Measurements from ENCODE around the gene OTUD7B.

DNA sequence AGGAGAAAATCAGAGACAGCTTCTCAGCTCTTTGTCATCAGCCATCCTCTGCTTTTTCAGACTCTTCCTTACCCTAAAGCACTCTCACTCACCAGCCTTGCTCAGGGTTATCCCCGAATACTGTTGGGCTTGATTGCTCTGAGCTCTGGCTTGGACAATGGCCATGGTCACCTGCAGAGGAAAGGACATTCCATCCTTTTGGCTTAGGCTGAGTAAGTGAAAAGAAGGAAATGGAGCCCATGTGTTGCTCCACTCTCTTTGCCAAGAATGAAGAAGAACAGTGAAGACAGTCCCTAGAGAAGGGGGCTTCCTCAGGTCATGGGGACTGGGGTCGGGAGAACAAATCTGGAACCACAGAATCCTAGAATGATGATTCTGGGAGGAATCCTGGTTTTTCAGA lies 76.2 kb downstream of the OTUD7B start:
- TF ChIP-seq CTCF (IDR thresholded peaks at IDR 0.05) (no peak), POLR2A (IDR thresholded peaks at IDR 0.05) (no peak)
